K562 (cell line): ENCODE results near the gene FAM110D. TPM values are rescaled to one million over a fixed set of nuclear protein-coding genes. Genes with fewer than 3 reads are reported as not detected.

Experiments used
- ATF4 ChIP-seq: fragments of 450-650 bp; formaldehyde crosslinking; IDR thresholded peaks from 2 replicates; pipeline ENCODE4 v1.4.0; 2022; ENCODE audit warnings: mild to moderate bottlenecking, moderate library complexity
- BRF1 ChIP-seq: IDR thresholded peaks from 3 replicates; pipeline ENCODE4 v1.6.1; 2011; ENCODE audit warnings: borderline replicate concordance, mild to moderate bottlenecking; ENCODE audit not compliant: insufficient read length; ENCODE audit errors: extremely low read depth
- CCNT2 ChIP-seq: IDR thresholded peaks from 2 replicates; pipeline ENCODE4 v1.6.1; 2011; ENCODE audit warnings: borderline replicate concordance, low read depth, mild to moderate bottlenecking, moderate library complexity, mixed read lengths, low read length; ENCODE audit not compliant: insufficient read length; ENCODE audit errors: extremely low read depth
- CHD1 ChIP-seq: fragments of 200-600 bp; sonication (generic); IDR thresholded peaks from one replicate; pipeline ENCODE4 v1.6.1; 2012; ENCODE audit warnings: mild to moderate bottlenecking, moderate library complexity, low read length, inconsistent platforms
- DACH1 ChIP-seq: fragments of 450-650 bp; IDR thresholded peaks from 2 replicates; pipeline ENCODE4 v1.6.1; 2018; ENCODE audit not compliant: partially characterized antibody
- DPF2 ChIP-seq: fragments of 450-650 bp; IDR thresholded peaks from 2 replicates; pipeline ENCODE4 v1.6.1; 2016
- ETV1 ChIP-seq: fragments of 450-650 bp; conservative IDR thresholded peaks from 2 replicates; pipeline ENCODE4 v1.6.1; 2016; ENCODE audit warnings: missing genetic modification characterization, control low read depth, low read depth, missing compliant biosample characterization
- JUNB ChIP-seq: fragments of 450-650 bp; formaldehyde crosslinking; conservative IDR thresholded peaks from 2 replicates; pipeline ENCODE4 v1.4.0; 2020; ENCODE audit warnings: mild to moderate bottlenecking
- MEIS2 ChIP-seq: fragments of 450-650 bp; IDR thresholded peaks from 2 replicates; pipeline ENCODE4 v1.6.1; 2014; ENCODE audit warnings: mild to moderate bottlenecking; ENCODE audit not compliant: partially characterized antibody
- MLLT1 ChIP-seq, 2 experiments: fragments of 450-650 bp; IDR thresholded peaks; 2 replicates each; pipeline ENCODE4 v1.6.1; 2016
- MTA2 ChIP-seq: fragments of 450-650 bp; IDR thresholded peaks from 2 replicates; pipeline ENCODE4 v1.6.1; 2016; ENCODE audit warnings: low read depth
- NCOA6 ChIP-seq: fragments of 450-650 bp; IDR thresholded peaks from 2 replicates; pipeline ENCODE4 v1.6.1; 2017; ENCODE audit warnings: mild to moderate bottlenecking
- NR2C1 ChIP-seq, 2 experiments: fragments of 450-650 bp; IDR thresholded peaks; 2 replicates each; pipeline ENCODE4 v1.6.1; 2017; ENCODE audit warnings: mild to moderate bottlenecking in 2 of 2, antibody characterized with exemption in 1 of 2, inconsistent platforms in 1 of 2, missing compliant biosample characterization in 1 of 2, missing genetic modification characterization in 1 of 2
- NR2C2 ChIP-seq, 2 experiments: fragments of 200-800 bp in 1 of 2; sonication (Bioruptor generic) in 1 of 2; sonication (generic) in 1 of 2; formaldehyde crosslinking in 1 of 2; IDR thresholded peaks; 2 replicates each; pipeline versions ENCODE4 v1.6.1 to v1.8.0; 2016 to 2022; ENCODE audit warnings: mild to moderate bottlenecking in 1 of 2, missing compliant biosample characterization in 1 of 2, missing genetic modification characterization in 1 of 2, missing genetic modification reagents in 1 of 2
- NR4A1 ChIP-seq, 2 experiments: fragments of 250-450 bp in 1 of 2; fragments of 450-650 bp in 1 of 2; sonication (Bioruptor Pico) in 1 of 2; IDR thresholded peaks; 2 replicates each; pipeline versions ENCODE4 v1.4.0 to v1.6.1; 2016 to 2020; ENCODE audit warnings: mild to moderate bottlenecking in 2 of 2, missing compliant biosample characterization in 1 of 2, missing genetic modification characterization in 1 of 2, moderate library complexity in 1 of 2
- PHB ChIP-seq: fragments of 250-450 bp; sonication (Bioruptor Pico); IDR thresholded peaks from 2 replicates; pipeline ENCODE4 v1.5.0; 2021
- PHF20 ChIP-seq: fragments of 450-650 bp; IDR thresholded peaks from 2 replicates; pipeline ENCODE4 v1.6.1; 2018; ENCODE audit not compliant: partially characterized antibody
- POLR2H ChIP-seq: IDR thresholded peaks from 2 replicates; pipeline ENCODE4 v1.6.1; 2016; ENCODE audit warnings: missing genetic modification characterization, low read depth, mild to moderate bottlenecking, control low read depth, missing compliant biosample characterization, moderate library complexity
- RBM25 ChIP-seq: fragments of 200-400 bp; formaldehyde crosslinking; IDR thresholded peaks from 2 replicates; pipeline ENCODE4 v1.6.1; 2018; ENCODE audit warnings: low read length, low read depth, moderate library complexity; ENCODE audit not compliant: severe bottlenecking
- SMARCE1 ChIP-seq: fragments of 450-650 bp; IDR thresholded peaks from 2 replicates; pipeline ENCODE4 v1.7.1; 2016; ENCODE audit warnings: mild to moderate bottlenecking
- SRSF1 ChIP-seq: fragments of 200-400 bp; formaldehyde crosslinking; IDR thresholded peaks from 2 replicates; pipeline ENCODE4 v1.6.1; 2017; ENCODE audit warnings: mild to moderate bottlenecking, low read depth, low read length, moderate library complexity
- USF2 ChIP-seq: sonication (generic); formaldehyde crosslinking; IDR thresholded peaks from 2 replicates; pipeline ENCODE4 v1.5.0; 2020; ENCODE audit warnings: missing genetic modification reagents
- YBX1 ChIP-seq: fragments of 450-650 bp; IDR thresholded peaks from 2 replicates; pipeline ENCODE4 v1.7.1; 2016; ENCODE audit warnings: mild to moderate bottlenecking
- ZFX ChIP-seq: sonication (generic); formaldehyde crosslinking; IDR thresholded peaks from 2 replicates; pipeline ENCODE4 v1.8.0; 2022; ENCODE audit warnings: mild to moderate bottlenecking, missing genetic modification reagents, moderate library complexity
- ZNF274 ChIP-seq: IDR thresholded peaks from 2 replicates; pipeline ENCODE4 v1.6.1; 2011; ENCODE audit warnings: low read depth, mild to moderate bottlenecking, low read length, moderate library complexity, borderline replicate concordance
- ZNF445 ChIP-seq: fragments of 250-450 bp; sonication (Bioruptor Pico); IDR thresholded peaks from 2 replicates; pipeline ENCODE4 v1.4.0; 2020; ENCODE audit warnings: low read depth, mild to moderate bottlenecking, moderate library complexity
- ZNF589 ChIP-seq: fragments of 200-800 bp; sonication (Bioruptor generic); IDR thresholded peaks from 2 replicates; pipeline ENCODE4 v1.6.1; 2016; ENCODE audit warnings: low read depth, missing genetic modification characterization, missing compliant biosample characterization
- ZNF79 ChIP-seq: fragments of 250-450 bp; sonication (Bioruptor Pico); IDR thresholded peaks from 2 replicates; pipeline ENCODE4 v1.4.0; 2020; ENCODE audit warnings: low read depth, mild to moderate bottlenecking, moderate library complexity
- polyA plus RNA-seq, 8 experiments: library from polyadenylated mRNA; depleted of rRNA in 4 of 8; stranded (reverse) in 5 of 8; unstranded in 3 of 8; fragments of >200 nt; fragmentation: Nextera tagmentation in 2 of 8; fragmentation: Illumina TruSeq in 1 of 8; extraction: Ambion mirVana in 2 of 8; extraction: Trizol in 1 of 8; gene quantifications; 2 replicates each; pipeline versions ENCODE4 v1.2.1 to v1.2.3, GENCODE V29; 2011 to 2014; ENCODE audit warnings: inconsistent platforms in 1 of 8, missing spikeins in 1 of 8
- total RNA-seq, 7 experiments: library from RNA; depleted of rRNA in 6 of 7; stranded (reverse); fragments of >200 nt in 6 of 7; fragmentation: Illumina TruSeq in 2 of 7; extraction: Trizol in 2 of 7; gene quantifications; 2 replicates each; pipeline versions ENCODE4 v1.2.1 to v1.2.3, GENCODE V29; 2011 to 2021; ENCODE audit warnings: low replicate concordance in 1 of 7

FAM110D gene
- total and polyA plus RNA-seq, 9 of the 15 experiments (the other 6 are each of a cell fraction or from before 2014, with no cell fraction given) = 0.04 to 1.1 (median 0.33) TPM

- no peak for TF ChIP-seq ZNF589 (CRISPR knock-in tag)
- TF ChIP-seq ZNF445 (CRISPR knock-in tag) = no peak
- no peak for TF ChIP-seq ZNF79 (CRISPR knock-in tag)
- 0 out of 2 replicates have a peak, but pooled peaks have one; percentile 10 for TF ChIP-seq DPF2
- no peak for TF ChIP-seq CCNT2
- no peak for TF ChIP-seq NCOA6
- TF ChIP-seq MEIS2 = no peak
- TF ChIP-seq SRSF1 = no peak
- no peak for TF ChIP-seq NR2C2 (CRISPR knock-in tag; IDR thresholded peaks at IDR 0.05)
- 0 out of 2 replicates have a peak, but pooled peaks have one; percentile 2 for TF ChIP-seq NR2C2 (tag; IDR thresholded peaks at IDR 0.05)
- no peak for TF ChIP-seq YBX1
- peak in 1 of 2 experiments; percentile 76; a peak in 1 of 4 replicates for TF ChIP-seq MLLT1 (IDR thresholded peaks at IDR 0.05)
- TF ChIP-seq NR4A1 (CRISPR knock-in tag; IDR thresholded peaks at IDR 0.05) = no peak
- TF ChIP-seq NR4A1 (tag; IDR thresholded peaks at IDR 0.05) = no peak
- no peak for TF ChIP-seq BRF1
- peak; percentile 31 for TF ChIP-seq RBM25
- no peak for TF ChIP-seq ZFX (CRISPR knock-in tag)
- peak; percentile 29 for TF ChIP-seq PHF20
- no peak for TF ChIP-seq DACH1
- no peak for TF ChIP-seq ATF4
- no peak for TF ChIP-seq ETV1
- 0 out of 2 replicates have a peak, but pooled peaks have one; percentile 17 for TF ChIP-seq SMARCE1
- TF ChIP-seq ZNF274 = no peak
- TF ChIP-seq NR2C1 (IDR thresholded peaks at IDR 0.05) = no peak
- no peak; the same call in 1 of the 2 replicates for TF ChIP-seq NR2C1 (tag; IDR thresholded peaks at IDR 0.05)
- TF ChIP-seq MTA2 = no peak
- no peak for TF ChIP-seq JUNB
- TF ChIP-seq CHD1 = no peak
- TF ChIP-seq PHB (CRISPR knock-in tag) = no peak
- no peak for TF ChIP-seq USF2 (CRISPR knock-in tag)
- TF ChIP-seq POLR2H (tag) = no peak
Observed at GRCh38 chr1:26162220-26162709, 3.4 kb downstream of the FAM110D start (continued).
